ENCODE results near the gene MAML2. TPM values are rescaled to one million over a fixed set of nuclear protein-coding genes. Genes with fewer than 3 reads are reported as not detected.

MAML2 gene
- total RNA-seq, 2 experiments from 2014 or later = 0.15 to 1.0 TPM

DNA sequence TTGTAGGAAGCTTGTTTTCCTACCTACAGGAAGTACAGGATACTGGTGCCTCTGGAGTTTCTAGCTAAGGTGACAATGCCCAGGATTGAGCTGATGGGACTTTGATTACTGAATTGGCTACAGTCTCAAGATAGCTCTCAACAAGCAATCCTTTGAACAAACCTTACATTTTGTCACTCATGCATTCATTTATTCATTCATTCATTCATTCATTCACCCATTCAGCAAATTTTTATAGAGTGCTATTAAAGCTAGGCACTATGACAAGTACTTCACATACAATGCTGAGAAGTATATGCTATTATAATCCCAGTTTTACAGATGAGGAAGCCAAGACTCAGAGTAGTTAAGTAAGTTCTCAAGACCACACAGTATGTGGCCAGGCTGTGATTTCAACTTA, 316.0 kb downstream of the MAML2 start:
- ChIA-PET POLR2A (interaction anchor here (1.0 kb wide), 1 partner anchor 11 kb away, joined by 3 read pairs; no protein-coding TSS in a partner anchor), CTCF (ENCODE audit: unreplicated experiment) (no interaction called here)
- TF ChIP-seq, protein P1, sequence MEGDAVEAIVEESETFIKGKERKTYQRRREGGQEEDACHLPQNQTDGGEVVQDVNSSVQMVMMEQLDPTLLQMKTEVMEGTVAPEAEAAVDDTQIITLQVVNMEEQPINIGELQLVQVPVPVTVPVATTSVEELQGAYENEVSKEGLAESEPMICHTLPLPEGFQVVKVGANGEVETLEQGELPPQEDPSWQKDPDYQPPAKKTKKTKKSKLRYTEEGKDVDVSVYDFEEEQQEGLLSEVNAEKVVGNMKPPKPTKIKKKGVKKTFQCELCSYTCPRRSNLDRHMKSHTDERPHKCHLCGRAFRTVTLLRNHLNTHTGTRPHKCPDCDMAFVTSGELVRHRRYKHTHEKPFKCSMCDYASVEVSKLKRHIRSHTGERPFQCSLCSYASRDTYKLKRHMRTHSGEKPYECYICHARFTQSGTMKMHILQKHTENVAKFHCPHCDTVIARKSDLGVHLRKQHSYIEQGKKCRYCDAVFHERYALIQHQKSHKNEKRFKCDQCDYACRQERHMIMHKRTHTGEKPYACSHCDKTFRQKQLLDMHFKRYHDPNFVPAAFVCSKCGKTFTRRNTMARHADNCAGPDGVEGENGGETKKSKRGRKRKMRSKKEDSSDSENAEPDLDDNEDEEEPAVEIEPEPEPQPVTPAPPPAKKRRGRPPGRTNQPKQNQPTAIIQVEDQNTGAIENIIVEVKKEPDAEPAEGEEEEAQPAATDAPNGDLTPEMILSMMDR (conservative IDR thresholded peaks at IDR 0.05; ENCODE audit: low read length) = no peak
- no peak for TF ChIP-seq EZH2phosphoT487 (IDR thresholded peaks at IDR 0.05; ENCODE audit: borderline replicate concordance, low read depth, low read length)
- no TSS peak for BruUV-seq (replicated peaks)
- no peak for DNase-seq (ENCODE audit: low spot score)
- no peaks in the 10 kb centered on the region for H3K36me3 ChIP-seq (ENCODE audit: insufficient read depth, low read length)
- no peaks in the 10 kb centered on the region for H4K20me1 ChIP-seq (ENCODE audit: insufficient read depth, low read length)
- H2AFZ ChIP-seq (ENCODE audit: low read length) = no peak overlapping the region
- no peak overlapping the region for H3K4me3 ChIP-seq (ENCODE audit: low read depth, low read length, poor library complexity, severe bottlenecking)
- H3K27ac ChIP-seq (ENCODE audit: low read depth, low read length, poor library complexity, severe bottlenecking) = no peak overlapping the region
- no peaks in the 10 kb centered on the region for H3K9me2 ChIP-seq (ENCODE audit: insufficient read depth, low read length)
- H3K9me3 ChIP-seq (ENCODE audit: low read length) = no peaks in the 10 kb centered on the region
- no peak overlapping the region for H3K4me2 ChIP-seq (ENCODE audit: low read length)
- intact Hi-C loops (cut with micrococcal nuclease; ENCODE audit: unreplicated experiment) = no loop called here
- no peaks in the 10 kb centered on the region for H3K79me2 ChIP-seq (ENCODE audit: insufficient read depth, low read depth, low read length)
- peaks cover 6% of the 10 kb centered on the region for H3K4me1 ChIP-seq (ENCODE audit: insufficient read depth, low read length, poor library complexity, severe bottlenecking)

GRCh38 chr11:96026310-96026709, 316.7 kb downstream of the MAML2 start:
- no peaks in the 10 kb centered on the region for H4K20me1 ChIP-seq (ENCODE audit: insufficient read depth, low read length)
- no peaks in the 10 kb centered on the region for H3K79me2 ChIP-seq (ENCODE audit: insufficient read depth, low read depth, low read length)
- no peak overlapping the region for H3K4me3 ChIP-seq (ENCODE audit: low read depth, low read length, poor library complexity, severe bottlenecking)
- no peak for TF ChIP-seq EZH2phosphoT487 (IDR thresholded peaks at IDR 0.05; ENCODE audit: borderline replicate concordance, low read depth, low read length)
- TF ChIP-seq, protein P1 (conservative IDR thresholded peaks at IDR 0.05; ENCODE audit: low read length) = no peak
- CTCF ChIA-PET (ENCODE audit: unreplicated experiment) = no interaction called here
- no peak for DNase-seq (ENCODE audit: low spot score)
- no TSS peak for BruUV-seq (replicated peaks)
- H3K36me3 ChIP-seq (ENCODE audit: insufficient read depth, low read length) = no peaks in the 10 kb centered on the region
- no peak overlapping the region for H3K27ac ChIP-seq (ENCODE audit: low read depth, low read length, poor library complexity, severe bottlenecking)
- H3K9me2 ChIP-seq (ENCODE audit: insufficient read depth, low read length) = no peaks in the 10 kb centered on the region
- intact Hi-C loops (cut with micrococcal nuclease; ENCODE audit: unreplicated experiment) = no loop called here
- H3K4me1 ChIP-seq (ENCODE audit: insufficient read depth, low read length, poor library complexity, severe bottlenecking) = peaks cover 6% of the 10 kb centered on the region
- POLR2A ChIA-PET = no interaction called here
- no peak overlapping the region for H2AFZ ChIP-seq (ENCODE audit: low read length)
- no peaks in the 10 kb centered on the region for H3K9me3 ChIP-seq (ENCODE audit: low read length)
- no peak overlapping the region for H3K4me2 ChIP-seq (ENCODE audit: low read length)

DNA sequence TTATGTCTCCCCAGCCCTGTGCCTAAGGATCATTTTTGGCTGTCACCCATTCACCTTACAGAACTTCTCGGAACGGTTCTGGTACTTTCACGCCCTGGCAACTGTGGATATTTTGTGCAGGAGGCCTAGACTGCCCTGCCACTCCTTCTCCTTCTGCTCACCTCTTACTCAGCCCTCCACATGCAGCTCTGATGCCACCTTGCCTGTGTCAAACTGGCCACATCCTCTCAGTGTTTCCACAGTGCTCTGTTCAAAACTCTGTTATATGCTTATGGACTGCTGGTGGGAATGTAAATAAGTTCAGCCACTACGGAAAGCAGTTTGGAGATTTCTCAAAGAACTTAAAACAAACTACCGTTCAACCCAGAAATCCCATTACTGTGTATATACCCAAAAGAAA, 318.3 kb downstream of the MAML2 start:
- intact Hi-C loops (cut with micrococcal nuclease; ENCODE audit: unreplicated experiment) = no loop called here
- Histone ChIP-seq H3K4me1 (ENCODE audit: insufficient read depth, low read length, poor library complexity, severe bottlenecking) (peaks cover 6% of the 10 kb centered on the region), H3K4me2 (ENCODE audit: low read length) (no peak overlapping the region), H3K9me2 (ENCODE audit: insufficient read depth, low read length) (no peaks in the 10 kb centered on the region), H4K20me1 (ENCODE audit: insufficient read depth, low read length) (no peaks in the 10 kb centered on the region), H3K9me3 (ENCODE audit: low read length) (no peaks in the 10 kb centered on the region), H3K79me2 (ENCODE audit: insufficient read depth, low read depth, low read length) (no peaks in the 10 kb centered on the region), H2AFZ (ENCODE audit: low read length) (no peak overlapping the region), H3K36me3 (ENCODE audit: insufficient read depth, low read length) (no peaks in the 10 kb centered on the region), H3K27ac (ENCODE audit: low read depth, low read length, poor library complexity, severe bottlenecking) (no peak overlapping the region), H3K4me3 (ENCODE audit: low read depth, low read length, poor library complexity, severe bottlenecking) (no peak overlapping the region)
- BruUV-seq (replicated peaks) = no TSS peak
- no peak for DNase-seq (ENCODE audit: low spot score)
- POLR2A ChIA-PET = interaction anchor here (0.6 kb wide), 1 partner anchor 102 kb away, joined by 3 read pairs; no protein-coding TSS in a partner anchor
- CTCF ChIA-PET (ENCODE audit: unreplicated experiment) = no interaction called here
- TF ChIP-seq, protein P1 (conservative IDR thresholded peaks at IDR 0.05; ENCODE audit: low read length) = no peak
- no peak for TF ChIP-seq EZH2phosphoT487 (IDR thresholded peaks at IDR 0.05; ENCODE audit: borderline replicate concordance, low read depth, low read length)
